Measurements from ENCODE around the gene PRKX.
"Not testable (repeated sequence)": the region's sequence is repeated elsewhere in the genome, so short reads cannot be mapped to it uniquely, and the experiment has no call there.

DNA sequence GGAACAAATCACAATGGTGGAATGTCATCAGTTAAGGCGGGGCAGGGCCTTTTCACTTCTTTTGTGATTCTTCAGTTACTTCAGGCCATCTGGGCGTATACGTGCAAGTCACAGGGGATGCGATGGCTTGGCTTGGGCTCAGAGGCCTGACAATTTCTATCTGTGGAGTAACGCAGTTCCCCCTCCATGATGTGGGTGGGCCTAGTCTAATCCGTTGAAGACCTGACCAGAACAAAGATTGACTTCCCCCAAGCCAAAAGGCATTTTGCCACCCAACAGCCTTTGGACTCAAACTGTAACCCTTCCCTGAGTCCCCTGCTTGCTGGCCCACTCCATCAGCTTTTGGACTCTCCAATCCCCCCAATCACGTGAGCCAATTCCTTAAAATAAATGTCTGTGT is 153.4 kb downstream of the PRKX start:
- TF ChIP-seq, protein P1, sequence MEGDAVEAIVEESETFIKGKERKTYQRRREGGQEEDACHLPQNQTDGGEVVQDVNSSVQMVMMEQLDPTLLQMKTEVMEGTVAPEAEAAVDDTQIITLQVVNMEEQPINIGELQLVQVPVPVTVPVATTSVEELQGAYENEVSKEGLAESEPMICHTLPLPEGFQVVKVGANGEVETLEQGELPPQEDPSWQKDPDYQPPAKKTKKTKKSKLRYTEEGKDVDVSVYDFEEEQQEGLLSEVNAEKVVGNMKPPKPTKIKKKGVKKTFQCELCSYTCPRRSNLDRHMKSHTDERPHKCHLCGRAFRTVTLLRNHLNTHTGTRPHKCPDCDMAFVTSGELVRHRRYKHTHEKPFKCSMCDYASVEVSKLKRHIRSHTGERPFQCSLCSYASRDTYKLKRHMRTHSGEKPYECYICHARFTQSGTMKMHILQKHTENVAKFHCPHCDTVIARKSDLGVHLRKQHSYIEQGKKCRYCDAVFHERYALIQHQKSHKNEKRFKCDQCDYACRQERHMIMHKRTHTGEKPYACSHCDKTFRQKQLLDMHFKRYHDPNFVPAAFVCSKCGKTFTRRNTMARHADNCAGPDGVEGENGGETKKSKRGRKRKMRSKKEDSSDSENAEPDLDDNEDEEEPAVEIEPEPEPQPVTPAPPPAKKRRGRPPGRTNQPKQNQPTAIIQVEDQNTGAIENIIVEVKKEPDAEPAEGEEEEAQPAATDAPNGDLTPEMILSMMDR (IDR thresholded peaks at IDR 0.05; ENCODE audit: borderline replicate concordance, extremely low read depth, low read length, poor library complexity, severe bottlenecking), result not testable (repeated sequence)
- not testable (repeated sequence) for TF ChIP-seq EZH2 (IDR thresholded peaks at IDR 0.05; ENCODE audit: borderline replicate concordance, low read depth, low read length, severe bottlenecking)
